HepG2 (cell line): ENCODE results near the gene GPR107. TPM values are rescaled to one million over a fixed set of nuclear protein-coding genes. Genes with fewer than 3 reads are reported as not detected.

Source experiments
- ATAC-seq: fragments of 200-7000 bp; cut with Tn5 transposase; 3 replicates; pipeline ENCODE4 v1.9.1; 2020; ENCODE audit warnings: mild to moderate bottlenecking, moderate library complexity
- BruUV-seq: library from RNA; stranded (reverse); fragments of 400-500 nt; replicated peaks from 2 replicates; lab custom pipeline; 2021; lab: Mats Ljungman, UMichigan
- CTCF ChIA-PET: fragments of 300-600 bp; formaldehyde crosslinking; extraction: SDS; loops from one replicate; lab custom pipeline; 2021; ENCODE audit warnings: low total read pairs, inconsistent platforms, low intra/inter-chr PET ratio; lab: Yijun Ruan, JAX
- POLR2A ChIA-PET: fragments of 350-600 bp; sonication (Branson Sonifier 250); formaldehyde crosslinking; loops from one replicate; lab custom pipeline; 2020; ENCODE audit warnings: antibody characterized with exemption, inconsistent platforms; lab: Yijun Ruan, JAX
- DNase-seq: peaks from one replicate; pipeline ENCODE4 v3.0.0-alpha.2; 2015; ENCODE audit warnings: low spot score
- FAIRE-seq: peaks from 3 replicates; lab custom pipeline; 2011; peaks lifted over from hg19 to GRCh38; lab: Jason Lieb, UNC
- H2AFZ ChIP-seq: one replicate; pipeline ENCODE4 v1.6.1; 2011; ENCODE audit warnings: low read length, inconsistent platforms
- H3K27ac ChIP-seq: fragments of 300-600 bp; 3 replicates; pipeline ENCODE4 v1.8.0; 2011; ENCODE audit warnings: mixed run types, mild to moderate bottlenecking, mixed read lengths, low read length, inconsistent platforms; ENCODE audit not compliant: insufficient read depth; ENCODE audit errors: extremely low read length
- H3K27me3 ChIP-seq, 2 experiments: fragments of 200-600 bp in 1 of 2; 2 replicates in 1 of 2; 3 replicates in 1 of 2; pipeline versions ENCODE4 v1.6.0 to v1.8.0; 2011; ENCODE audit warnings: low read length in 2 of 2, mild to moderate bottlenecking in 2 of 2, moderate library complexity in 2 of 2, inconsistent platforms in 1 of 2; ENCODE audit not compliant: insufficient read depth in 2 of 2, control insufficient read depth in 1 of 2
- H3K36me3 ChIP-seq, 2 experiments: fragments of 200-600 bp in 1 of 2; replicated peaks in 1 of 2; 2 replicates in 1 of 2; 3 replicates in 1 of 2; pipeline versions ENCODE4 v1.5.1 to v1.8.0; 2011; ENCODE audit warnings: low read length in 2 of 2, inconsistent platforms in 1 of 2; ENCODE audit not compliant: insufficient read depth in 2 of 2, control insufficient read depth in 1 of 2
- H3K4me1 ChIP-seq: 2 replicates; pipeline ENCODE4 v1.5.1; 2012; ENCODE audit warnings: low read length, inconsistent platforms; ENCODE audit not compliant: insufficient read depth
- H3K4me2 ChIP-seq: 2 replicates; pipeline ENCODE4 v1.6.0; 2011; ENCODE audit warnings: low read depth, low read length, inconsistent platforms
- H3K4me3 ChIP-seq, 3 experiments: fragments of 200-600 bp in 1 of 3; sonication (generic), shearing (Covaris generic) in 1 of 3; replicated peaks in 1 of 3; 2 replicates each; pipeline ENCODE4 v1.5.1; 2011 to 2016; ENCODE audit warnings: low read length in 3 of 3, inconsistent platforms in 2 of 3, low read depth in 2 of 3, mild to moderate bottlenecking in 2 of 3, control low read depth in 1 of 3, mixed read lengths in 1 of 3; ENCODE audit not compliant: insufficient read depth in 1 of 3
- H3K79me2 ChIP-seq: one replicate; pipeline ENCODE4 v1.6.1; 2011; ENCODE audit warnings: low read length, inconsistent platforms; ENCODE audit not compliant: insufficient read depth
- H3K9ac ChIP-seq: 2 replicates; pipeline ENCODE4 v1.6.0; 2011; ENCODE audit warnings: mild to moderate bottlenecking, low read depth, low read length, inconsistent platforms; ENCODE audit not compliant: insufficient read depth
- H3K9me3 ChIP-seq: 2 replicates; pipeline ENCODE4 v1.5.1; 2012; ENCODE audit warnings: mild to moderate bottlenecking, low read length
- H4K20me1 ChIP-seq: 2 replicates; pipeline ENCODE4 v1.6.0; 2011; ENCODE audit warnings: inconsistent platforms, mild to moderate bottlenecking, low read length, moderate library complexity; ENCODE audit not compliant: insufficient read depth
- FOXJ3 ChIP-seq: sonication (generic); formaldehyde crosslinking; IDR thresholded peaks from 2 replicates; pipeline ENCODE4 v1.4.0; 2020; ENCODE audit warnings: missing genetic modification reagents, mild to moderate bottlenecking, borderline replicate concordance
- HMG20A ChIP-seq: IDR thresholded peaks from 2 replicates; pipeline ENCODE4 v1.6.1; 2016; ENCODE audit warnings: borderline replicate concordance
- KAT7 ChIP-seq: IDR thresholded peaks from 2 replicates; pipeline ENCODE4 v1.6.1; 2018; ENCODE audit warnings: borderline replicate concordance, missing compliant biosample characterization
- RBFOX2 ChIP-seq: fragments of 200-400 bp; formaldehyde crosslinking; IDR thresholded peaks from 2 replicates; pipeline ENCODE4 v1.6.1; 2017; ENCODE audit warnings: low read depth, mild to moderate bottlenecking, low read length
- TBX3 ChIP-seq: fragments of 450-650 bp; IDR thresholded peaks from 2 replicates; pipeline ENCODE4 v1.6.1; 2017; ENCODE audit warnings: antibody characterized with exemption, mild to moderate bottlenecking, inconsistent platforms, borderline replicate concordance
- TCF12 ChIP-seq, 2 experiments: fragments of 450-650 bp in 1 of 2; sonication (generic) in 1 of 2; formaldehyde crosslinking in 1 of 2; IDR thresholded peaks; 2 replicates each; pipeline versions ENCODE4 v1.6.1 to v1.8.0; 2017 to 2022; ENCODE audit warnings: antibody characterized with exemption in 1 of 2, mild to moderate bottlenecking in 1 of 2, missing genetic modification reagents in 1 of 2, moderate library complexity in 1 of 2
- ZBTB38 ChIP-seq: sonication (generic); formaldehyde crosslinking; IDR thresholded peaks from 2 replicates; pipeline ENCODE4 v1.5.1; 2020; ENCODE audit warnings: mild to moderate bottlenecking, missing genetic modification reagents
- ZNF550 ChIP-seq: sonication (generic); formaldehyde crosslinking; IDR thresholded peaks from 2 replicates; pipeline ENCODE4 v1.4.0; 2020; ENCODE audit warnings: mild to moderate bottlenecking, missing genetic modification reagents, borderline replicate concordance
- ZNF75D ChIP-seq: sonication (generic); formaldehyde crosslinking; IDR thresholded peaks from 2 replicates; pipeline ENCODE4 v1.8.1; 2023; ENCODE audit warnings: missing genetic modification reagents, mild to moderate bottlenecking, borderline replicate concordance
- ZNF768 ChIP-seq: sonication (generic); formaldehyde crosslinking; IDR thresholded peaks from 2 replicates; pipeline ENCODE4 v1.4.0; 2020; ENCODE audit warnings: missing genetic modification reagents
- ZNF792 ChIP-seq: IDR thresholded peaks from 2 replicates; pipeline ENCODE4 v1.6.1; 2016
- ZNF850 ChIP-seq: sonication (generic); formaldehyde crosslinking; conservative IDR thresholded peaks from 2 replicates; pipeline ENCODE4 v1.9.0; 2021; ENCODE audit warnings: mild to moderate bottlenecking, missing genetic modification reagents
- WGBS: methylation state at CpG from one replicate; pipeline ENCODE4 v1.1.6; 2017; ENCODE audit warnings: low lambda C conversion rate; 5-methylcytosine and 5-hydroxymethylcytosine counted together
- in situ Hi-C: cut with HindIII; loops from 2 replicates; pipeline ENCODE4 v1.10.0; 2017; ENCODE audit warnings: low pct_unique_long_range_greater_than_20kb; ENCODE audit not compliant: extremely low pct_ligation_motif_present
- intact Hi-C: fragments of 100-400 bp; cut with micrococcal nuclease; formaldehyde crosslinking; loops from one replicate; pipeline ENCODE4 v1.10.0; 2022; ENCODE audit not compliant: unreplicated experiment
- polyA plus RNA-seq, 8 experiments: library from polyadenylated mRNA; depleted of rRNA in 3 of 8; stranded (reverse) in 7 of 8; unstranded in 1 of 8; fragments of >200 nt; fragmentation: Illumina TruSeq in 4 of 8; extraction: Trizol in 4 of 8; gene quantifications; 2 replicates each; pipeline versions ENCODE4 v1.2.1 to v1.2.3, GENCODE V29; 2011 to 2016; ENCODE audit warnings: low read depth in 4 of 8, missing spikeins in 1 of 8, mixed read lengths in 1 of 8; ENCODE audit not compliant: insufficient read depth in 1 of 8
- total RNA-seq, 5 experiments: library from RNA; depleted of rRNA; stranded (reverse); fragments of >200 nt; fragmentation: Illumina TruSeq; extraction: Trizol; gene quantifications; 2 replicates each; pipeline ENCODE4 v1.2.3, GENCODE V29; 2016; ENCODE audit warnings: low read depth in 1 of 5
- TF ChIP-seq, protein P1 (sequence below): sonication (generic); formaldehyde crosslinking; IDR thresholded peaks from 2 replicates; pipeline ENCODE4 v1.4.0; 2020; ENCODE audit warnings: mild to moderate bottlenecking, missing genetic modification reagents
- TF ChIP-seq, protein P2 (sequence below): sonication (generic); formaldehyde crosslinking; conservative IDR thresholded peaks from 2 replicates; pipeline ENCODE4 v1.5.0; 2020; ENCODE audit warnings: missing genetic modification reagents

Gene GPR107
- total and polyA plus RNA-seq, 2 of the 13 experiments (the other 11 are each of a cell fraction or from before 2014, with no cell fraction given) = 22.5 to 24.4 TPM

DNA sequence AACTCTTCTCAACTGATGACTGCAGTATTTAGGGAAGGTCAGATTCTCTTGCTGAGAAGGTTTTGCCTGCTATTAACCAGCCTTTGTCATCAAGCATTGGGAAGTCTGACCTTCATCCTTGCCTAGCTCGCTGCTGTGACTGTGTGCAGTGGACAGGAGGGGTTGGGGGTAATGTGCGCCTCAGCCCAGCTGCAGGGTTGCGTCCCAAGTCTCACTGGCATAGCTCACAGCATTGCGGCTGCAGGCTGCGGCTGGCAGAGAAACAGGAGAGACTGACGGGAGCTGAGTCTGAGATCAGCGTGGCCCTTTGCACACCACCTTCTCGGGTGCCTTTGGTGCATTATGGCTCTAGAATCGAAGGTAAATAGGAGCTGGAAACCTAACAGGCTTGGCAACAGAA is 62.6 kb downstream of the GPR107 start (continued):
- TF ChIP-seq, protein P1, sequence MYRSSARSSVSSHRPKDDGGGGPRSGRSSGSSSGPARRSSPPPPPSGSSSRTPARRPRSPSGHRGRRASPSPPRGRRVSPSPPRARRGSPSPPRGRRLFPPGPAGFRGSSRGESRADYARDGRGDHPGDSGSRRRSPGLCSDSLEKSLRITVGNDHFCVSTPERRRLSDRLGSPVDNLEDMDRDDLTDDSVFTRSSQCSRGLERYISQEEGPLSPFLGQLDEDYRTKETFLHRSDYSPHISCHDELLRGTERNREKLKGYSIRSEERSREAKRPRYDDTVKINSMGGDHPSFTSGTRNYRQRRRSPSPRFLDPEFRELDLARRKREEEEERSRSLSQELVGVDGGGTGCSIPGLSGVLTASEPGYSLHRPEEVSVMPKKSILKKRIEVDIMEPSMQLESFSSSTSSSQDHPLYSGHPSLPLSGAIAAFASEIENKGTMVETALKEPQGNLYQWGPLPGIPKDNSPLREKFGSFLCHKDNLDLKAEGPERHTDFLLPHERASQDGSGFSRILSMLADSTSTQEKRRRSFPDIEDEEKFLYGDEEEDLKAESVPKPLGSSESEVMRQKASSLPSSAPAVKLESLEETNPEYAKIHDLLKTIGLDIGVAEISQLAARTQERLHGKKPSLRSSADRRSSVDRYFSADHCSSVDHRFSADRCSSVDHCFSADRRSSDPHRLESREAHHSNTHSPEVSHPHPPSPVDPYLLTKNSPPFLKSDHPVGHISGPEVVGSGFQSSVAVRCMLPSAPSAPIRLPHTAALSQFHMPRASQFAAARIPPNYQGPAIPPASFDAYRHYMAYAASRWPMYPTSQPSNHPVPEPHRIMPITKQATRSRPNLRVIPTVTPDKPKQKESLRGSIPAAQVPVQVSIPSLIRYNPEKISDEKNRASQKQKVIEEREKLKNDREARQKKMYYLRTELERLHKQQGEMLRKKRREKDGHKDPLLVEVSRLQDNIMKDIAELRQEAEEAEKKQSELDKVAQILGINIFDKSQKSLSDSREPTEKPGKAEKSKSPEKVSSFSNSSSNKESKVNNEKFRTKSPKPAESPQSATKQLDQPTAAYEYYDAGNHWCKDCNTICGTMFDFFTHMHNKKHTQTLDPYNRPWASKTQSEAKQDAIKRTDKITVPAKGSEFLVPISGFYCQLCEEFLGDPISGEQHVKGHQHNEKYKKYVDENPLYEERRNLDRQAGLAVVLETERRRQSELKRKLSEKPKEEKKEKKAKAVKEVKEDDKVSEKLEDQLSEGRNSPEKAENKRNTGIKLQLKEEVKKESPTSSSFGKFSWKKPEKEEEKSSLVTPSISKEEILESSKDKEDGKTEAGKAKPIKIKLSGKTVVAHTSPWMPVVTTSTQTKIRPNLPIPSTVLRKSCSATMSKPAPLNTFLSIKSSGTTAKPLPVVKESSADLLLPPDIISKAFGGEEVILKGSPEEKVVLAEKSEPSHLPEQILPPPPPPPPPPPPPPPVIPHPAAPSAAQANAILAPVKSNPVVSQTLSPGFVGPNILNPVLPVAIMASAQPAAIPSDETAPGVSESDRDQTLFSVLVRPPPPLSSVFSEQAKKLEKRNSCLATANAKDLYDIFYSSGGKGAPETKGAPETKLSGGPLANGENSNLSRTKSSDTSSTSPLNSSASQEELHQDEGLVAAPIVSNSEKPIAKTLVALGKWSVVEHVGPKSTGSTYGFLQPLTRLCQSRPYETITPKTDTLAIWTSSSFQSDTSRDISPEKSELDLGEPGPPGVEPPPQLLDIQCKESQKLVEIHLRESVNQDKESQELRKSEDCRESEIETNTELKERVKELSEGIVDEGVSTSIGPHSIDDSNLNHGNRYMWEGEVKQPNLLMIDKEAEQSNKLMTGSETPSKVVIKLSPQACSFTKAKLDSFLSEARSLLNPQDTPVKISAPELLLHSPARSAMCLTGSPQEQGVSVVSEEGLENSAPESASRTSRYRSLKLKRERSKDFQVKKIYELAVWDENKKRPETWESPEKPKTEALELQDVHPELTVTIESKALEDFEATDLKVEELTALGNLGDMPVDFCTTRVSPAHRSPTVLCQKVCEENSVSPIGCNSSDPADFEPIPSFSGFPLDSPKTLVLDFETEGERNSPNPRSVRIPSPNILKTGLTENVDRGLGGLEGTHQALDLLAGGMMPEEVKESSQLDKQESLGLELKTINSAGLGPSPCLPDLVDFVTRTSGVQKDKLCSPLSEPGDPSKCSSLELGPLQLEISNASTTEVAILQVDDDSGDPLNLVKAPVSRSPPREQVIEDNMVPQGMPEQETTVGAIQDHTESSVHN (CRISPR knock-in tag) = no peak
- TF ChIP-seq KAT7 (CRISPR knock-in tag) (no peak), RBFOX2 (no peak), ZNF850 (no peak)

DNA sequence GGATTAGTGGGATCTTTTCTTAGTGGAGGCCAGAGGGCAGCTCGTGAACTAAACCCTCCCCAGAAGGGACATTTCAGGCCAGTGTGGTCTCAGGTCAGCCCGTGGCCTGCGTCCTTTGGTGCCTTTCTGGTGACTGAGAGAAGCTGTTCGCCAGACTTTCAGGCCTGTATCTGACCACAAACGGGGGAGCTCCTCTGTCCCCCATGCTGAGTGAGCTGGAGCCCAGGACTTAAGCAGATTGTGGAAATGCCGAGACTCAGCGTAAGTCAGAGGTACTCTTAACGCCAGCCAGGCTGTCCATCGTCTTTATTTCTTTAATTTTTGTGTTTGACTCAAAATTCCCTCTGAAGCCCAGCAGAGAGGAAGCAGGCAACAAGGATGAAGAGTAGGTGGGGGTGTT is 63.7 kb downstream of the GPR107 start:
- no peak for ATAC-seq
- FAIRE-seq = no peak
- H3K9me3 ChIP-seq = no peaks in the 10 kb centered on the region
- no peak overlapping the region for H3K4me3 ChIP-seq
- WGBS = 98% methylated on average over 5 of the region's 9 CpGs
- in situ Hi-C loops = loop anchor here (10.0 kb wide), 1 partner anchor 227 kb away; no protein-coding TSS in a partner anchor
- H3K36me3 ChIP-seq = peaks cover 11 to 60% of the 10 kb centered on the region in 2 experiments
- intact Hi-C loops = no loop called here
- no TSS peak for BruUV-seq
- no peak overlapping the region for H2AFZ ChIP-seq
- H3K4me1 ChIP-seq = no peaks in the 10 kb centered on the region
- H3K9ac ChIP-seq = no peak overlapping the region
- no peaks in the 10 kb centered on the region for H3K79me2 ChIP-seq
- no peak overlapping the region for H3K4me2 ChIP-seq
- ChIA-PET POLR2A (no interaction called here), CTCF (no interaction called here)
- no peaks in the 10 kb centered on the region for H3K27me3 ChIP-seq
- no peak overlapping the region for H3K27ac ChIP-seq
- H4K20me1 ChIP-seq = no peaks in the 10 kb centered on the region
- DNase-seq = no peak
- TF ChIP-seq TCF12 (IDR thresholded peaks at IDR 0.05) = no peak
- TF ChIP-seq TCF12 (CRISPR knock-in tag; IDR thresholded peaks at IDR 0.05) = no peak
- no peak for TF ChIP-seq ZNF768 (CRISPR knock-in tag)
- no peak for TF ChIP-seq ZNF550 (CRISPR knock-in tag)
- no peak for TF ChIP-seq FOXJ3 (CRISPR knock-in tag)
- TF ChIP-seq HMG20A = no peak
- TF ChIP-seq, protein P2, sequence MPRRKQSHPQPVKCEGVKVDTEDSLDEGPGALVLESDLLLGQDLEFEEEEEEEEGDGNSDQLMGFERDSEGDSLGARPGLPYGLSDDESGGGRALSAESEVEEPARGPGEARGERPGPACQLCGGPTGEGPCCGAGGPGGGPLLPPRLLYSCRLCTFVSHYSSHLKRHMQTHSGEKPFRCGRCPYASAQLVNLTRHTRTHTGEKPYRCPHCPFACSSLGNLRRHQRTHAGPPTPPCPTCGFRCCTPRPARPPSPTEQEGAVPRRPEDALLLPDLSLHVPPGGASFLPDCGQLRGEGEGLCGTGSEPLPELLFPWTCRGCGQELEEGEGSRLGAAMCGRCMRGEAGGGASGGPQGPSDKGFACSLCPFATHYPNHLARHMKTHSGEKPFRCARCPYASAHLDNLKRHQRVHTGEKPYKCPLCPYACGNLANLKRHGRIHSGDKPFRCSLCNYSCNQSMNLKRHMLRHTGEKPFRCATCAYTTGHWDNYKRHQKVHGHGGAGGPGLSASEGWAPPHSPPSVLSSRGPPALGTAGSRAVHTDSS (CRISPR knock-in tag) = no peak
- TF ChIP-seq ZNF792 (CRISPR knock-in tag) = no peak
- TF ChIP-seq ZNF75D (CRISPR knock-in tag) = no peak
- no peak for TF ChIP-seq TBX3
- no peak for TF ChIP-seq ZBTB38 (CRISPR knock-in tag)
